Measurements from ENCODE around the gene ABCF1. TPM values are rescaled to one million over a fixed set of nuclear protein-coding genes. Genes with fewer than 3 reads are reported as not detected.
A peak's percentile ranks its signal among the peaks of the same experiment; 100 is the strongest.

ABCF1 gene
- polyA plus RNA-seq, 1 donor from 2014 or later = 19.5 TPM

DNA sequence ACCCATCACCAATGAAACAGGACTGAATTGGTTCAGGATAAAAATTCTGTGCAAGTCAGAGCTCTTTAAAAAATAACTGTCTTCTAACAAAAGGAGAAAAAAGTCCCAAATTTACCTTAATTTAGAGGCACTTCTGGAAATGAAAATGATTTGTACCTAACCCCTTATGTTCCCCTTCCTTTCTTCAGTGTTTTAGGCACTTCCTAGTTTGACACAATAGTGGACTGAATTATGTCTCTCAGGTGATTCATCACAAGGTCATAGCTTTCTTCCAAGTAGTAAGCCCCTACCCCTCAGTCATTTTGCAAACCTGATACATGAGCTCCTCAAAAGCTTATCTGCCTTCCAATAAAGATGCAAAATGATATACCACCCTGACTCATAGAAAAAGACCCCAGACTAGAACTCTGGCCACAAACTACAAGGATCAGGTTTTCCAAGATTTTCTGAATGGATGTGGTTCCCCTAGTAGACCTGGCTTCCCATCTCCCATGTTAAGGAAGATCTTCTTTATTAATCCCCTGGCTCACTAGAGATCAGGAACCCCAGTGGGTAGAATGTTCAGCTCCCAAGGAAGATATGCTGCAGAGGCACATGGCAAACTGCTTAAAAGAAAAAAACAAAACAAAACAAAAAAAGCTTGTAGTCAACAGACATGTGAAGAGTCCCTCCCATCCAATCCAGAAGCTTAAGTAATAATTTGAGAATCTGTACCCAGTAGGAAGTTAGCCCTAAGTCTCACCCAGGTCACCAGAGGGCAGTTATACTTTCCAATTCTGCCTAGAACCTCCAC, 42.2 kb downstream of the ABCF1 start:
- H2AFZ ChIP-seq (ENCODE audit: low read depth, low read length) = no peak overlapping the region
- H3K9me3 ChIP-seq (ENCODE audit: low read length) = no peaks in the 10 kb centered on the region
- H3K9me2 ChIP-seq (ENCODE audit: insufficient read depth, low read length) = no peaks in the 10 kb centered on the region
- TF ChIP-seq, protein P1, sequence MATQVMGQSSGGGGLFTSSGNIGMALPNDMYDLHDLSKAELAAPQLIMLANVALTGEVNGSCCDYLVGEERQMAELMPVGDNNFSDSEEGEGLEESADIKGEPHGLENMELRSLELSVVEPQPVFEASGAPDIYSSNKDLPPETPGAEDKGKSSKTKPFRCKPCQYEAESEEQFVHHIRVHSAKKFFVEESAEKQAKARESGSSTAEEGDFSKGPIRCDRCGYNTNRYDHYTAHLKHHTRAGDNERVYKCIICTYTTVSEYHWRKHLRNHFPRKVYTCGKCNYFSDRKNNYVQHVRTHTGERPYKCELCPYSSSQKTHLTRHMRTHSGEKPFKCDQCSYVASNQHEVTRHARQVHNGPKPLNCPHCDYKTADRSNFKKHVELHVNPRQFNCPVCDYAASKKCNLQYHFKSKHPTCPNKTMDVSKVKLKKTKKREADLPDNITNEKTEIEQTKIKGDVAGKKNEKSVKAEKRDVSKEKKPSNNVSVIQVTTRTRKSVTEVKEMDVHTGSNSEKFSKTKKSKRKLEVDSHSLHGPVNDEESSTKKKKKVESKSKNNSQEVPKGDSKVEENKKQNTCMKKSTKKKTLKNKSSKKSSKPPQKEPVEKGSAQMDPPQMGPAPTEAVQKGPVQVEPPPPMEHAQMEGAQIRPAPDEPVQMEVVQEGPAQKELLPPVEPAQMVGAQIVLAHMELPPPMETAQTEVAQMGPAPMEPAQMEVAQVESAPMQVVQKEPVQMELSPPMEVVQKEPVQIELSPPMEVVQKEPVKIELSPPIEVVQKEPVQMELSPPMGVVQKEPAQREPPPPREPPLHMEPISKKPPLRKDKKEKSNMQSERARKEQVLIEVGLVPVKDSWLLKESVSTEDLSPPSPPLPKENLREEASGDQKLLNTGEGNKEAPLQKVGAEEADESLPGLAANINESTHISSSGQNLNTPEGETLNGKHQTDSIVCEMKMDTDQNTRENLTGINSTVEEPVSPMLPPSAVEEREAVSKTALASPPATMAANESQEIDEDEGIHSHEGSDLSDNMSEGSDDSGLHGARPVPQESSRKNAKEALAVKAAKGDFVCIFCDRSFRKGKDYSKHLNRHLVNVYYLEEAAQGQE (IDR thresholded peaks at IDR 0.05; ENCODE audit: borderline replicate concordance) = no peak
- peaks cover 56% of the 10 kb centered on the region for H3K79me2 ChIP-seq (replicated peaks; ENCODE audit: insufficient read depth, low read length)
- H3K4me2 ChIP-seq (ENCODE audit: low read length) = peak overlapping the region; percentile 78
- peak overlapping the region; percentile 83 for H3K4me3 ChIP-seq (ENCODE audit: low read length)
- no peaks in the 10 kb centered on the region for H3K27me3 ChIP-seq (ENCODE audit: insufficient read depth, low read depth, low read length)
- no peaks in the 10 kb centered on the region for H4K20me1 ChIP-seq (ENCODE audit: insufficient read depth)
- H3K9ac ChIP-seq (ENCODE audit: low read length) = peak overlapping the region; percentile 99
- H3K27ac ChIP-seq (ENCODE audit: low read length) = peak overlapping the region; percentile 100
- H3K36me3 ChIP-seq (ENCODE audit: insufficient read depth, low read length) = peaks cover 9% of the 10 kb centered on the region
- H3F3A ChIP-seq (ENCODE audit: insufficient read depth, low read length, poor library complexity, severe bottlenecking) = peaks cover 8% of the 10 kb centered on the region

DNA sequence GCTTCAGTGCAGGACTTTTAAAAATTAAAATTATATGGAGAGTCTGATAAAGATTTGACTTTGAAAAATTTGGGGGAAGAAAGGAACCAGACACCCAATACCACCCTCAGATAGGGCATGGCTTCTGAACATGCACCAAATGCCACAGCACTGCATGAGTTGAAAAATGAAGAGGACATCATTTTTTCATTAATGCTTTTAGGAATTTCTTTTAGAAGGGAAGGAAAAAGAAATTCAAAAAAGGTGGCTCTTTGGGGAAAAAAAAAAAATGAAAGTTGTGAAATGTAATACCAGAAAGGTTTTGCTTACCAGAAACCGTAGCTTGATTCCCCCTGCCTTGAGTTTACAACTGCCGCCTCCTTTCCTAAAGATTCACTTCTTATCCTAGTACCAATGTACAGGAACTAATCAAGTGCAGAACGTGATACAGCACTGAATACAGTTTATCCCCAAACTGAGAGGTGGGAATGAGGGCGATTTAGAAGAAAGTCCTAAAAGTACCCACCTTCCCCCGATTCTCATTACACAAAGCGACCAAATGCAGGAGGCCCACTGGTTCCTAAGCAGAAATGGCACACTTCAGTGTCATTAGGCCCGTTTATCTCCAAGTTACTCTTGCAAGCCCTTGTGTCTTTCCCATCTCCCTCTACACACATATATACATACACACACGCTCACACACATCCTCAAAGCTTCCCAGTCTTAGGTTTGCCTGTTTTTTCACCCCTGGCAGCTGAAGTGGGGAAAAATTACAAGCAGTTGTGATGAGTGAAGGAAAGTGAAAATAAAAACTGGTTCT, 43.0 kb downstream of the ABCF1 start:
- peak overlapping the region; percentile 83 for H3K4me3 ChIP-seq (ENCODE audit: low read length)
- peak overlapping the region; percentile 100 for H3K27ac ChIP-seq (ENCODE audit: low read length)
- no peak overlapping the region for H2AFZ ChIP-seq (ENCODE audit: low read depth, low read length)
- H3K9me3 ChIP-seq (ENCODE audit: low read length) = no peaks in the 10 kb centered on the region
- peaks cover 8% of the 10 kb centered on the region for H3F3A ChIP-seq (ENCODE audit: insufficient read depth, low read length, poor library complexity, severe bottlenecking)
- H4K20me1 ChIP-seq (ENCODE audit: insufficient read depth) = no peaks in the 10 kb centered on the region
- peak overlapping the region; percentile 99 for H3K9ac ChIP-seq (ENCODE audit: low read length)
- H3K4me2 ChIP-seq (ENCODE audit: low read length) = peak overlapping the region; percentile 78
- no peaks in the 10 kb centered on the region for H3K27me3 ChIP-seq (ENCODE audit: insufficient read depth, low read depth, low read length)
- H3K9me2 ChIP-seq (ENCODE audit: insufficient read depth, low read length) = no peaks in the 10 kb centered on the region
- TF ChIP-seq, protein P1 (IDR thresholded peaks at IDR 0.05; ENCODE audit: borderline replicate concordance) = no peak
- TF ChIP-seq POLR2AphosphoS5 (IDR thresholded peaks at IDR 0.05) = no peak
- no peak for TF ChIP-seq SMC3 (conservative IDR thresholded peaks at IDR 0.05; ENCODE audit: poor library complexity)
- no peak for TF ChIP-seq RAD21 (conservative IDR thresholded peaks at IDR 0.05)
- TF ChIP-seq, protein P2, sequence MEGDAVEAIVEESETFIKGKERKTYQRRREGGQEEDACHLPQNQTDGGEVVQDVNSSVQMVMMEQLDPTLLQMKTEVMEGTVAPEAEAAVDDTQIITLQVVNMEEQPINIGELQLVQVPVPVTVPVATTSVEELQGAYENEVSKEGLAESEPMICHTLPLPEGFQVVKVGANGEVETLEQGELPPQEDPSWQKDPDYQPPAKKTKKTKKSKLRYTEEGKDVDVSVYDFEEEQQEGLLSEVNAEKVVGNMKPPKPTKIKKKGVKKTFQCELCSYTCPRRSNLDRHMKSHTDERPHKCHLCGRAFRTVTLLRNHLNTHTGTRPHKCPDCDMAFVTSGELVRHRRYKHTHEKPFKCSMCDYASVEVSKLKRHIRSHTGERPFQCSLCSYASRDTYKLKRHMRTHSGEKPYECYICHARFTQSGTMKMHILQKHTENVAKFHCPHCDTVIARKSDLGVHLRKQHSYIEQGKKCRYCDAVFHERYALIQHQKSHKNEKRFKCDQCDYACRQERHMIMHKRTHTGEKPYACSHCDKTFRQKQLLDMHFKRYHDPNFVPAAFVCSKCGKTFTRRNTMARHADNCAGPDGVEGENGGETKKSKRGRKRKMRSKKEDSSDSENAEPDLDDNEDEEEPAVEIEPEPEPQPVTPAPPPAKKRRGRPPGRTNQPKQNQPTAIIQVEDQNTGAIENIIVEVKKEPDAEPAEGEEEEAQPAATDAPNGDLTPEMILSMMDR (IDR thresholded peaks at IDR 0.05; ENCODE audit: poor library complexity, severe bottlenecking) = no peak
- no peak for TF ChIP-seq MXI1 (conservative IDR thresholded peaks at IDR 0.05; ENCODE audit: poor library complexity, severe bottlenecking)
- TF ChIP-seq EZH2 (IDR thresholded peaks at IDR 0.05; ENCODE audit: borderline replicate concordance, insufficient read depth, low read length, poor library complexity, severe bottlenecking) = no peak
- TF ChIP-seq TAF1 (IDR thresholded peaks at IDR 0.05; ENCODE audit: low read depth) = no peak
- no peak for TF ChIP-seq EP300 (conservative IDR thresholded peaks at IDR 0.05; ENCODE audit: poor library complexity, severe bottlenecking)
- H3K79me2 ChIP-seq (replicated peaks; ENCODE audit: insufficient read depth, low read length) = peaks cover 62% of the 10 kb centered on the region
- H3K36me3 ChIP-seq (ENCODE audit: insufficient read depth, low read length) = peaks cover 9% of the 10 kb centered on the region

All from neural cell (in vitro differentiated cells).